ENCODE results near the gene SHKBP1. TPM values are rescaled to one million over a fixed set of nuclear protein-coding genes. Genes with fewer than 3 reads are reported as not detected.

Gene SHKBP1
- total RNA-seq, 1 experiment from 2014 or later, result 92.9 TPM

- Histone ChIP-seq H2BK15ac (ENCODE audit: low read depth, low read length) (no peak overlapping the region), H3T11ph (ENCODE audit: low read length) (no peak overlapping the region), H2BK5ac (ENCODE audit: insufficient read length, low read length) (no peak overlapping the region), H4K5ac (ENCODE audit: insufficient read length, low read depth, low read length) (no peak overlapping the region), H3K23me2 (ENCODE audit: insufficient read length, low read depth, low read length, poor library complexity, severe bottlenecking) (peaks cover 19% of the 10 kb centered on the region), H3K79me1 (ENCODE audit: insufficient read depth, low read depth, low read length, poor library complexity, severe bottlenecking) (no peaks in the 10 kb centered on the region), H3K27ac (ENCODE audit: insufficient read length, low read depth, low read length) (no peak overlapping the region), H3K9me3 (ENCODE audit: control insufficient read depth, low read depth, low read length) (no peaks in the 10 kb centered on the region), H3K23ac (ENCODE audit: insufficient read length, low read depth, low read length) (no peak overlapping the region), H3K18ac (ENCODE audit: insufficient read length, low read depth, low read length) (no peak overlapping the region), H3K56ac (ENCODE audit: insufficient read length, low read depth, low read length) (no peak overlapping the region), H2BK120ac (ENCODE audit: low read depth, low read length, poor library complexity, severe bottlenecking) (no peak overlapping the region), H3K27me3 (ENCODE audit: insufficient read depth, low read length) (peaks cover 8% of the 10 kb centered on the region; the same call in 1 of the 2 replicates), H2AFZ (ENCODE audit: low read length) (no peak overlapping the region), H3K14ac (ENCODE audit: insufficient read depth, low read length) (no peak overlapping the region), H3K9ac (ENCODE audit: extremely low read depth, insufficient read length, low read length) (no peak overlapping the region), H3K79me2 (ENCODE audit: insufficient read depth, low read length) (no peaks in the 10 kb centered on the region), H4K8ac (replicated peaks; ENCODE audit: insufficient read length, low read depth, low read length) (no peak overlapping the region), H2BK20ac (ENCODE audit: low read depth, low read length, poor library complexity, severe bottlenecking) (no peak overlapping the region), H3K4me1 (ENCODE audit: insufficient read depth, low read length) (no peaks in the 10 kb centered on the region), H2AK5ac (ENCODE audit: insufficient read length, low read length) (no peak overlapping the region), H3K4me2 (ENCODE audit: insufficient read depth, insufficient read length, low read length) (no peak overlapping the region), H4K91ac (ENCODE audit: insufficient read length, low read depth, low read length) (no peak overlapping the region), H3K4ac (ENCODE audit: low read depth, low read length) (no peak overlapping the region), H4K20me1 (ENCODE audit: control insufficient read depth, insufficient read depth, insufficient read length) (peaks cover 4% of the 10 kb centered on the region), H2BK12ac (ENCODE audit: insufficient read length, low read depth, low read length) (no peak overlapping the region)
- H3K36me3 Mint-ChIP-seq (ENCODE audit: insufficient read depth in 1 of 3, low read depth in 3 of 3), result peaks cover 9 to 37% (median 22%) of the 10 kb centered on the region in 3 experiments; a peak in 6 of 7 replicates
- H3K27ac Mint-ChIP-seq, result no peak overlapping the region
- H3K4me3 Mint-ChIP-seq, result peak overlapping the region; percentile 22 to 96; a peak in 3 of 5 replicates
- peaks cover 54% of the 10 kb centered on the region for H3K27me3 Mint-ChIP-seq (ENCODE audit: low read depth)
- no peak for DNase-seq
- H3K9me3 Mint-ChIP-seq, result no peaks in the 10 kb centered on the region; a peak in 1 of 5 replicates
- peaks cover 17 to 37% of the 10 kb centered on the region in 2 experiments for H3K4me1 Mint-ChIP-seq
- WGBS (ENCODE audit: extremely low coverage, insufficient read length, low lambda C conversion rate), result no CpG with 5 or more reads among the region's 10 CpGs
- no peak for TF ChIP-seq CTCF (conservative IDR thresholded peaks at IDR 0.05)
Measured at GRCh38 chr19:40611900-40612698, 35.4 kb downstream of the SHKBP1 start.
